ENCODE data around the gene MMAB. TPM values are rescaled to one million over a fixed set of nuclear protein-coding genes. Genes with fewer than 3 reads are reported as not detected.

MMAB gene
- total RNA-seq, 1 experiment from 2014 or later = 34.9 TPM

DNA sequence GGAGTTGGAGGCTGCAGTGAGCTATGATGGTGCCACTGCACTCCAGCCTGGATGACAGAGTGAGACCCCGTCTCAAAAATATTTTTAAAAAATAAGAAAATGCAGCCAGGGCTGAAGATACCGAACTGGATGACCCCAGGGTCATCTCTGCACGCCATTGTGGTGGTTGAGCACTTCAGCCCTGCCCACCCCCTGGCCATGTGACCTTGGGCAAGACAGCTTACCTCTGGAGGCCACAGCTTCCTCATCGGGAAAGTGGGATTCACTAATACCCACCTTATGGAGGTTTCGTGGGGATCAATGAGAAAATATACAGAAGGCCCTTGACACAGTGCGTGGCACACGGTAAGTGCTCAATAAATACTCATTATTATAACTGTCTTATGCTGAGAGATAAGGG is 25.8 kb upstream of the MMAB start:
- H3K79me2 ChIP-seq (ENCODE audit: insufficient read depth, low read length) = no peaks in the 10 kb centered on the region
- no peak overlapping the region for H3K4me2 ChIP-seq (ENCODE audit: low read length)
- H4K20me1 ChIP-seq (ENCODE audit: insufficient read depth) = no peaks in the 10 kb centered on the region
- H3K9me3 ChIP-seq (ENCODE audit: control insufficient read depth in 1 of 2, insufficient read depth in 1 of 2, low read depth in 1 of 2, low read length in 2 of 2) = no peaks in the 10 kb centered on the region
- RAD21 ChIA-PET (ENCODE audit: low non-redundant PET in 1 of 2, low total read pairs in 2 of 2, uncharacterized antibody in 2 of 2, unreplicated experiment in 2 of 2) = no interaction called here
- POLR2A ChIA-PET = no interaction called here
- intact Hi-C loops (cut with micrococcal nuclease) = no loop called here
- H3K4me3 ChIP-seq (replicated peaks in 1 of 2; ENCODE audit: low read depth in 1 of 2, low read length in 2 of 2) = no peak overlapping the region
- 0 out of 4 replicates have a peak, but pooled peaks cover 0 to 3% of the 10 kb centered on the region in 2 experiments for H3K36me3 ChIP-seq (ENCODE audit: control insufficient read depth in 1 of 2, insufficient read depth in 2 of 2, low read length in 2 of 2)
- H2AFZ ChIP-seq (ENCODE audit: low read depth, low read length, poor library complexity, severe bottlenecking) = no peak overlapping the region
- no peak overlapping the region for H3K27ac ChIP-seq (ENCODE audit: low read depth, low read length)
- DNase-seq (ENCODE audit: low read depth, low spot score) (no peak), ATAC-seq (no peak)
- H3K9me2 ChIP-seq (ENCODE audit: insufficient read depth) = no peaks in the 10 kb centered on the region
- CTCF ChIA-PET = interaction anchor here (1.6 to 3.3 kb wide), 2 partner anchors 171 to 174 kb away, joined by 5 to 64 read pairs; no protein-coding TSS in a partner anchor
- H3K4me1 ChIP-seq (ENCODE audit: control insufficient read depth in 1 of 2, insufficient read depth in 2 of 2, low read length in 2 of 2) = peaks cover 4 to 11% of the 10 kb centered on the region in 2 experiments
- BruUV-seq (replicated peaks) = no TSS peak
- no peak for TF ChIP-seq ZNF274 (IDR thresholded peaks at IDR 0.05; ENCODE audit: low read depth, low read length)
- no peak for TF ChIP-seq CEBPB (IDR thresholded peaks at IDR 0.05; ENCODE audit: low read depth)
- TF ChIP-seq, protein P1, sequence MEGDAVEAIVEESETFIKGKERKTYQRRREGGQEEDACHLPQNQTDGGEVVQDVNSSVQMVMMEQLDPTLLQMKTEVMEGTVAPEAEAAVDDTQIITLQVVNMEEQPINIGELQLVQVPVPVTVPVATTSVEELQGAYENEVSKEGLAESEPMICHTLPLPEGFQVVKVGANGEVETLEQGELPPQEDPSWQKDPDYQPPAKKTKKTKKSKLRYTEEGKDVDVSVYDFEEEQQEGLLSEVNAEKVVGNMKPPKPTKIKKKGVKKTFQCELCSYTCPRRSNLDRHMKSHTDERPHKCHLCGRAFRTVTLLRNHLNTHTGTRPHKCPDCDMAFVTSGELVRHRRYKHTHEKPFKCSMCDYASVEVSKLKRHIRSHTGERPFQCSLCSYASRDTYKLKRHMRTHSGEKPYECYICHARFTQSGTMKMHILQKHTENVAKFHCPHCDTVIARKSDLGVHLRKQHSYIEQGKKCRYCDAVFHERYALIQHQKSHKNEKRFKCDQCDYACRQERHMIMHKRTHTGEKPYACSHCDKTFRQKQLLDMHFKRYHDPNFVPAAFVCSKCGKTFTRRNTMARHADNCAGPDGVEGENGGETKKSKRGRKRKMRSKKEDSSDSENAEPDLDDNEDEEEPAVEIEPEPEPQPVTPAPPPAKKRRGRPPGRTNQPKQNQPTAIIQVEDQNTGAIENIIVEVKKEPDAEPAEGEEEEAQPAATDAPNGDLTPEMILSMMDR (IDR thresholded peaks at IDR 0.05 in 2 of 3, conservative IDR thresholded peaks at IDR 0.05 in 1 of 3; ENCODE audit: borderline replicate concordance in 1 of 3, insufficient read depth in 1 of 3, low read depth in 2 of 3, low read length in 2 of 3) = no peak
- no peak overlapping the region for H3K9ac ChIP-seq (ENCODE audit: low read length)
- H3K27me3 ChIP-seq (ENCODE audit: insufficient read depth, low read length) = no peaks in the 10 kb centered on the region

DNA sequence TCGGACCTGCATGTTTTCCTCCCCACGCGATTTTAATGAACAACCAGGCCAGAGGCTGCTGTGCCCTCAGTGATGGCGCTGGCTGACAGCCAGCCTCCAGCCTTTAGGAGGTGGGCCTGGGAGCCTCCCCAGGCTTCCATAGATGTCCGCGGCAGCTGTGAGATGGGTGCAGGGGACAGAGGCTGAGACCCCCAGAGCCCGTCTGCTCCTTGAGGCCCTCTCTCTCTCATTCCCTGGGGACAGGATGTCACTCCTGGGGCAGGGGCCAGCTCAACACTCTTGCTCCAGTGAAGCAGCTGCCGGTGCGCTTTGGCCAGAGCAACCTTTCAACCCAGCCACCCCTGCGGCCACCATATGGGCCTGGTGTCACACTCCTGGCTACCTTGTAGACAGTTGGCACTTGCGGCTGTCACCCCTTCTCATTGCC is 25.1 kb upstream of the MMAB start:
- RAD21 ChIA-PET (ENCODE audit: low non-redundant PET in 1 of 2, low total read pairs in 2 of 2, uncharacterized antibody in 2 of 2, unreplicated experiment in 2 of 2) = interaction anchor here (0.8 to 1.1 kb wide), 3 partner anchors 174 to 177 kb away, joined by 6 to 9 read pairs (median 9); no protein-coding TSS in a partner anchor
- no peaks in the 10 kb centered on the region for H3K9me3 ChIP-seq (ENCODE audit: control insufficient read depth in 1 of 2, insufficient read depth in 1 of 2, low read depth in 1 of 2, low read length in 2 of 2)
- no peak overlapping the region for H3K27ac ChIP-seq (ENCODE audit: low read depth, low read length)
- no peaks in the 10 kb centered on the region for H4K20me1 ChIP-seq (ENCODE audit: insufficient read depth)
- H3K36me3 ChIP-seq (ENCODE audit: control insufficient read depth in 1 of 2, insufficient read depth in 2 of 2, low read length in 2 of 2) = 0 out of 4 replicates have a peak, but pooled peaks cover 0 to 5% of the 10 kb centered on the region in 2 experiments
- no peaks in the 10 kb centered on the region for H3K79me2 ChIP-seq (ENCODE audit: insufficient read depth, low read length)
- CTCF ChIA-PET = interaction anchor here (0.7 to 3.3 kb wide), 14 partner anchors 10 to 247 kb away, joined by 3 to 64 read pairs (median 6); partner anchors contain the start of genes FAM222A, MMAB and MVK
- POLR2A ChIA-PET = no interaction called here
- H2AFZ ChIP-seq (ENCODE audit: low read depth, low read length, poor library complexity, severe bottlenecking) = no peak overlapping the region
- BruUV-seq (replicated peaks) = no TSS peak
- no peak overlapping the region for H3K9ac ChIP-seq (ENCODE audit: low read length)
- TF ChIP-seq SP1 (IDR thresholded peaks at IDR 0.05; ENCODE audit: low read depth) = no peak
- no peak for TF ChIP-seq EZH2 (IDR thresholded peaks at IDR 0.05)
- TF ChIP-seq, protein P1 (IDR thresholded peaks at IDR 0.05 in 2 of 3, conservative IDR thresholded peaks at IDR 0.05 in 1 of 3; ENCODE audit: borderline replicate concordance in 1 of 3, insufficient read depth in 1 of 3, low read depth in 2 of 3, low read length in 2 of 3) = no peak
- no peaks in the 10 kb centered on the region for H3K27me3 ChIP-seq (ENCODE audit: insufficient read depth, low read length)
- intact Hi-C loops (cut with micrococcal nuclease) = no loop called here
- ATAC-seq = no peak
- DNase-seq (ENCODE audit: low read depth, low spot score) = no peak
- H3K4me1 ChIP-seq (ENCODE audit: control insufficient read depth in 1 of 2, insufficient read depth in 2 of 2, low read length in 2 of 2) = peaks cover 4 to 11% of the 10 kb centered on the region in 2 experiments
- H3K9me2 ChIP-seq (ENCODE audit: insufficient read depth) = no peaks in the 10 kb centered on the region
- no peak overlapping the region for H3K4me2 ChIP-seq (ENCODE audit: low read length)
- H3K4me3 ChIP-seq (replicated peaks in 1 of 2; ENCODE audit: low read depth in 1 of 2, low read length in 2 of 2) = no peak overlapping the region
